ENCODE measurements around the gene TRIOBP.

TRIOBP gene

GRCh38 chr22:37747080-37747714, 50.3 kb downstream of the TRIOBP start:
- in situ Hi-C loops (cut with MboI; ENCODE audit: low sequenced_read_pairs) = no loop called here

DNA sequence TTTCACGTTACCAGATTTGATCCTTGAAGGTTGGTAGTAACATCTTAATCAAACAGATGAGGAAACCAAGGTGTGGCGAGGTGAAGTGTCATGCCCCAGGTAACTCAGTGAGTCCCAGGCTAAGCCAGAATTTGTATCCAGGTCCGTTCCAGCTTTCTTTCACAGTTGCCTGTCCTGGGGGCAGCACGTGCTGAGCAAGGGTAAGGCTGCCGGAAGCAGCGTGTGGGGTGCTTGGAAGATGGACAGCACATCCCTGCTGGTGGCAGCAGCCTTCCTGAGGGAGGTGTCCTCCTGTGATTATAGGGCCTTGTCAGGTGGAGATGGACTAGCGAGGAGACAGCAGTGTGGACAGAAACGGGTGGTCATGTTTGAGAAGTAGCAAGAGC, 50.9 kb downstream of the TRIOBP start:
- in situ Hi-C loops (cut with MboI; ENCODE audit: low sequenced_read_pairs) = no loop called here

DNA sequence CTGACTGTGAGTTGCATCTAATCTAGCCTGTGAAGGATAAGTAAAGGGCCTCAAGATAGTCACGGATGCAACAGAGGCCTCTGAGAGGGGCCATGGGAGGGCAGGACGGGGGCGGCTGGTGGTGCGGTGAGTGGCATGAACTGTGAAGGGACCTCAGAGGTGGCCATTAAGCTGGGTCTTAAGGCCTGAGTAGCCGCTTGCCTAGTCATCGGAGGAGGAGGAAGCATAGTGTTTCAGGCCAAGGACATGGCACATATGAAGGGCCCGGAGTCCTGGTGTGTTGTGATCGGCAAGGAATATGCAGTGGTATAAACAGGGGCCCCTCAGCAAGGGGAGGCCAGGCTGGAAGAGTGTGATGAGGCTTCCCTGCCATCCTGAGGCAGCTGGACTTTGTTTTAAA, 51.8 kb downstream of the TRIOBP start:
- in situ Hi-C loops (cut with MboI; ENCODE audit: low sequenced_read_pairs) = no loop called here

DNA sequence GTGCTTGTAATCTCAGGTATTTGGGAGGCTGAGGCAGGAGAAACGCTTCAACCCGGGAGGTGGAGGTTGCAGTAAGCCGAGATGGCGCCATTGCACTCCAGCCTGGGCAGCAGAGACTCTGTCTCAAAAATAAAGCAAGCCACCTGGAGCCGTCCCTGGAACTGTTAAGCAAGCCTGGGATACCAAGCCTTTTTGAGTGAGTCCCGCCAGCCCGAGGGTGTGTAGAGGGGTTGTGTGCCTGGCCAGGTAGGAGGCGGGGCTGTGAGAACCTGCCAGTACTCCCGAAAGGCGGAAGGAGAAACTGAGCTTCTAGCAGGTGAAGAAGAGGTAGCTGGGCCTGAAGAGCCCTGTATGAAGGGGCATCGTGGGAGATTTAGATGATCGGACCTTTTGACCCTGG, 52.4 kb downstream of the TRIOBP start:
- in situ Hi-C loops (cut with MboI; ENCODE audit: low sequenced_read_pairs) = no loop called here

DNA sequence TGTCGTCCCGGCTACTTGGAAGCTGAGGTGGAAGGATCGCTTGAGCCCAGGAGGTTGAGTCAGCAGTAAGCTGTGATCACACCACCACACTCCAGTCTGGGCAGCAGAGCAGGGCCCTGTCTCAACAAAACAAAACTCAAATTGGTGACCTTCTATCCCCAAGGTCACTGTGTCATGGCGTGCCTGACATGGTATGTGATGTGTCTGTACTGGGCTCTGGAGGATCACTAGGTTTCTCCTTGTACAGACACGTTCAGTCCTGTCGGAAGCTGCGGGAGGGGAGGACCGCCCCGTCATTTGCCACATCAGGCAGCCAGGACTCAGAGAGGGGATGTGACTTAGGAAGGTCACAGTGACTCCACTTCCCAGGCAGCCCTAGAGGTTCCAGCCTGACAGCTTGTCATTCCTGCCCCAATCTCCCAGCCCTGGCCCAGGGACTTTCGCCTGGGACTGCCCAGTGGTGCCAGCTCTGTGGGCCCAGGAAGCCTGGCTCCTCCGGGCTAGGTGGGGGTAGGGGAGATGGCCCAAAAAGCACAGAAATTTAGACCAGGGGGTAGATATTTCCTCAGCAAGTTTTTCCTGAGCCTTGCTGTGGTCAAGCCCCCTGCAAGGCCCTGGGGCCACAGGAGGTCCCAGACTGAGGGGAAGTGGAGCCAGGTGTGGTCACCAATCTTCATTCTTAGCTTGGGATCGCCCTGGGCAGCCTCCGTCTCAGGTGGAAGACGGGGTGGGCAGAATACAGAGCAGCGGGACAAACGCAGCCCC, 53.2 kb downstream of the TRIOBP start:
- in situ Hi-C loops (cut with MboI; ENCODE audit: low sequenced_read_pairs) = no loop called here

DNA sequence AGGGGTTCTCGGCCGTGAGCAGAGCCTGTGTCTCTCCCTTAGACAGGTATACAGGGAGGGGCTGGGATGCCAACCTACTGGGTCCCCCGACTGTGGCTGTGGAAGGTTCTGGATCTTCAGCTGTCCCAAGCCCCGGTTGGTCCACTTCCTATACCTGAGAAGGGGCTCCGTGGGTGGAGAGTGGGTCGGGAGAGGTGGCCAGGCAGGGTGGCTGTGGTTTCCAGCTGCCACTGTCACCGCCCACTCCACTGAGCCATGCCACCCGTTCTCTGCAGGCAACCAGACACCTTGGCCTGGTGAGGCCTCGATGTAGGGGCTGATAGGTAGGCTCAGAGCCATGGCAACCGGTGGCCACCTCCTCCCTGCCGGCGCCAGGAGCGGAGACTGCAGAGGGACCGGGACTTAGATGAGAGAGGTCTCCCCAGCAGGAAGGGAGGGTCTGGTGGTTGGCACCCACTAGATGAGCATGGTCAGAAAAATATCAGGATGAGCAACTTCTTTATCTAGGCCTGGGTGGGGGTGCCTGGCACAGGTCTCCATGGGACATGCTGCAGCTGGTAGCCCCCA, 53.8 kb downstream of the TRIOBP start:
- in situ Hi-C loops (cut with MboI; ENCODE audit: low sequenced_read_pairs) = no loop called here

DNA sequence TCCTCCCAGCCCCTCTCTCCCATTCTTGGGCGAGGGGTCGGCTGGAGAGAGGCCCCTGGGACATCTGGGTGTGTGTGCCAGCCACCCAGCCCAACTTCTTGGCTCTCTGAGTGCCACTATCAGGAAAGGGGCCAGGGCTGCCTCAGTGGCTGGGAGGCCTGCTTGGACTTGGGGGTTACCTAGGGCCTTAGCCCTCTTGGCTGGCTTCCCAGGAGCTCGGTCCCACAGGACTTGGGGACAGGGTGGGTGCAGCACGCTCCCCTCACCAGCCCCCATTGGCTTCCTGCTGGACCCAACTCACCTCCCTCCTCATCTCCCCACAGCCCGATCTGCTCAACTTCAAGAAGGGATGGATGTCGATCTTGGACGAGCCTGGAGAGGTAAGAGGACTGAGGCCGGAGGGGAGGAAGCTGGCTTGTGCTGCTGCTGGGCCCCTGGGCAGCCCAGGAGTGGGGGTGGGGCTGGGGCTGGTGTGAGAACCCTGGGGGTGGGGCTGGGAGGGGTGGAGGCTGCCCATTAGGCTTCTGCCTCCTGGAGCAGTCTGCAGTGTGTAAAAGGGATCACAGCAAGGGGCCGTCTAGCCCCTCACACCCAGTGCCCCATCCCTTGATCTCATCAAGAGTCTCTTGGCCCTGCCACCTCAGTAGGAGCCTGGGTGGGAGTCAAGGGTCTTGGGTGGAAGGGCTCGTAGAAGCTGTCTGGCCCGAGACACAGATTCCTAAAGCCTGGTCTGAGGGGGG, 54.8 kb downstream of the TRIOBP start:
- in situ Hi-C loops (cut with MboI; ENCODE audit: low sequenced_read_pairs) = no loop called here

- in situ Hi-C loops (cut with MboI; ENCODE audit: low sequenced_read_pairs) = no loop called here
Measured at GRCh38 chr22:37752189-37753087, 55.6 kb downstream of the TRIOBP start.

GRCh38 chr22:37753746-37754145, 56.9 kb downstream of the TRIOBP start:
- in situ Hi-C loops (cut with MboI; ENCODE audit: low sequenced_read_pairs) = no loop called here

GRCh38 chr22:37757663-37758062, 60.8 kb downstream of the TRIOBP start:
- in situ Hi-C loops (cut with MboI; ENCODE audit: low sequenced_read_pairs) = no loop called here

DNA sequence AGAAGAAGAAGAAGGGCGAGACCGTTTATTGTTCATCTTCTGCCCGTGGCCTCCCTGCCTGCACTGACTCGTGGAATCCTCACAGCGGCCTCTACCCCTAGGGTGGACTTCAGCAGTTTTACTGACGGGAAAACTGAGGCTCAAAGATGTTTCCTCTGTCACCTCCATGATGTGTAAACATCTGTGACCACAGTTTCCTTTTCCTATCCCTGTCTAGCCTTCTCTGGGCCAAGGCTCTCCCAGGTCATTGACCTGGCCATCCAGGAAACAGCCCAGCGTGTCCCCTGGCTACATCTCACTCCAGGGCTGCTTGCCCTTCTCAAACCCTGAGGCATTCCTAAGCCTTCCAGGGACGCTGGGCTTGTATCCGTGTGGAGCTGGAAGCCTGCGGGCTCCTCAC, 61.8 kb downstream of the TRIOBP start:
- in situ Hi-C loops (cut with MboI; ENCODE audit: low sequenced_read_pairs) = no loop called here

DNA sequence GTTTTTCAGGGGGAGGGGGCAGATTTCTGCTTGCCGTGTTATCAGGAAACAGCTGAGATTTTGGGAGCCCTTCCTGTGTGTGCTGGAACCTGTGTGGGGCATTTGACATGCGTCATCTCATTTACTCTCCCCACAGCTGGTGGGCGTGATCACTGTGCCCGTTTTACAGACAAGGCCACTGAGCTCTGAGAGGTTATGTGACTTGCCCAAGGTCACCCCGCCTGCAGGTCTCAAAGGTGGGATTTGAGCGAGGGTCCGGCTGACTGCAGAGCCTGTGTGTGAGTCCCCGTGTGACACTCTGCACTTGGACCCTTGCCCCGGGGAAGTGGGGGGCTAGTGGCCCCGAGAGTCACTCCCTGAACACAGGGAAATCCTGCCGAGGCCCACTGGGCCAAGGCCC, 62.4 kb downstream of the TRIOBP start:
- in situ Hi-C loops (cut with MboI; ENCODE audit: low sequenced_read_pairs) = no loop called here

DNA sequence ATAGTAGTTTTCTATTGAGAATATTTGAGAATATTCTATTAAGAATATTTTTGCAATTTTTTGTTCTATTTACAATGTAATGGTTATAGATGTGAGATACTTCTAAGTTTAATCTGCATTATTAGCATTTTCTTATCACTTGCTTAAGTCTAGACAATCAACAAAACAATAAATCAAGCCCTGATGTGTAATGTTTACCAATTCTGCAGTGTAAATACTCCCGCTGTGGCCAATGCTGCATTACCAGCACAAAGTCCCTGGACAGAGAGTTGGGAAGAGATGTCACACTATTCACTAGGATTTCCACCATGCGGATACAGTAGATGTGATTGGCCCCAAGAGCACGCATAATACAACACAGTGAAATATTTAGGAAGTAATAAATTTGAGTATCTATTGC, 63.3 kb downstream of the TRIOBP start:
- in situ Hi-C loops (cut with MboI; ENCODE audit: low sequenced_read_pairs) = no loop called here

- in situ Hi-C loops (cut with MboI; ENCODE audit: low sequenced_read_pairs) = no loop called here
Measured at GRCh38 chr22:37762389-37762836, 65.6 kb downstream of the TRIOBP start.

GRCh38 chr22:37763012-37763411, 66.2 kb downstream of the TRIOBP start:
- in situ Hi-C loops (cut with MboI; ENCODE audit: low sequenced_read_pairs) = no loop called here

- in situ Hi-C loops (cut with MboI; ENCODE audit: low sequenced_read_pairs) = no loop called here
Measured at GRCh38 chr22:37763652-37764051, 66.8 kb downstream of the TRIOBP start.

- in situ Hi-C loops (cut with MboI; ENCODE audit: low sequenced_read_pairs) = no loop called here
Measured at GRCh38 chr22:37764622-37765021, 67.8 kb downstream of the TRIOBP start.

- in situ Hi-C loops (cut with MboI; ENCODE audit: low sequenced_read_pairs) = no loop called here
Measured at GRCh38 chr22:37765498-37765897, 68.7 kb downstream of the TRIOBP start.

DNA sequence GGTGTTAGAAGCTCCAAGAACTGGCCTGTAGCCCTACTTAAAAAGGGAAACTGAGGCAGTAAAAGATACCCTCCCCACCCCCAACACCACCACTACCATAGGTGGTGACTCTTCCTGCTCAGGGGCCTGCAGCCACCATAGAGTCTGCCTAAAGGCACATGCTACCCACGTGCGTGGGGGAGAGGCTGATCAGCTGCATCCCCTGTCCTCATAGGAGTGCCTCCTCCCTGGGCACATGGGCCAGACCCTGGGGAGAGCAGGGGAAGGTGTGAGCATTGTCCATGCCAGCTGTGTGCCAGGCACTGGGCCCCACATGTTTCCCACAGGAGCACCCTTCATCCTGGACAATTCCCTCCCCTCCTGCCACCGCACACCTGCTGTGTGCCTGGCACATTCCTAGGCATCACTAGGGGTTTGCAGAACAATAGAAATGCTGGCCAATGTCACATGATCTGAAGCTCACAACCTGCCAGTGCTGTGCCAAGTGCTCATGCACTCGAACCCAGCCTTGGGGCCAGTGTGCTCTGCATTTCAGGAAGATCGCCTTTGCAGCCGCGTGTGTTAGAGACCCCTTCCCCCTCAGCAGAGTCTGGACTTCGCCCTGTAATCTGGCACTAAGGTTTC, 69.2 kb downstream of the TRIOBP start:
- in situ Hi-C loops (cut with MboI; ENCODE audit: low sequenced_read_pairs) = no loop called here

DNA sequence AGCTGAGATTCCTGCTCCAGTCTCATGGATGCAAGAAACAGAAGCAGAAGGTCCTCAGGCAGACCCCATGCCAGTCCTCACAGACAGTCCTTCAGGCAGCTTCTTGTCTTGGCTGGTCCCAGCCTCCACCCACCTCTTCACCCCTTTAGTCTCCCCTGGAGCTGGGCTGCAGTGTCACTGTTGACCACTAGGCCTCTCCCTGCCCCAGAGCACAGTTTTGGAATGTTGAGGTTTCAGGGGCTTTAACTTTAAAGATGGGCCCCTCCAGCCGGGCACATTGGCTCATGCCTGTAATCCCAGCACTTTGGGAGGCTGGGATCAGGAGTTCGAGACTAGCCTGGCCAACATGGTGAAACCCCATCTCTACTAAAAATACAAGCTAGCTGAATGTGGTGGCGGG, 71.4 kb downstream of the TRIOBP start:
- in situ Hi-C loops (cut with MboI; ENCODE audit: low sequenced_read_pairs) = no loop called here
